Ishikawa (cell line): ENCODE results near the gene CCDC34.

Source experiments
- MAX ChIP-seq: IDR thresholded peaks from 2 replicates; pipeline ENCODE4 v1.6.1; 2012
- TEAD4 ChIP-seq: IDR thresholded peaks from 2 replicates; pipeline ENCODE4 v1.6.1; 2012

GRCh38 chr11:27312110-27312509, 50.9 kb downstream of the CCDC34 start:
- TF ChIP-seq TEAD4 (no peak), MAX (no peak)
